ENCODE data around the gene DCC. TPM values are rescaled to one million over a fixed set of nuclear protein-coding genes. Genes with fewer than 3 reads are reported as not detected.

The DCC gene
- total RNA-seq, 1 experiment from 2014 or later: not detected

DNA sequence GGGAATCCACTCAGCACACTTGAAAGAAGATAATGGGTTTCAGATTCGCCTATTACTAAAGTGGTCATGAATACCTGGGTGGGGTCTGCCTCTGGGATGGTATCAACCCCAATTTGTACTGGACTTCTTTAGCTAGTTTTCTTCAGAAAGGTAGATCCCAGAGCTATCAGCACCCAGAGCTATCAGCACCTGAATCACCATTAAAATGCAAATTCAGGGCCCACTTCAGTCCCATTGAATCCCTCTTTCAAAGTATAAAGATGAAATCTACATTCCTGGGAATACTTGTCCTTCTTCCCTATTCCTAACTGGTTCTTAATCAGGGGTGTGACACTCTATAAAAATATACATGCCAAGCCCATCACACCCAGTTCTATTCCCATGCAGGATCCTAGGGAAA lies 914.3 kb downstream of the DCC start:
- in situ Hi-C loops (cut with HindIII; ENCODE audit: low pct_unique_long_range_greater_than_20kb, low sequenced_read_pairs): no loop called here
- no peak for DNase-seq (ENCODE audit: low read depth)

DNA sequence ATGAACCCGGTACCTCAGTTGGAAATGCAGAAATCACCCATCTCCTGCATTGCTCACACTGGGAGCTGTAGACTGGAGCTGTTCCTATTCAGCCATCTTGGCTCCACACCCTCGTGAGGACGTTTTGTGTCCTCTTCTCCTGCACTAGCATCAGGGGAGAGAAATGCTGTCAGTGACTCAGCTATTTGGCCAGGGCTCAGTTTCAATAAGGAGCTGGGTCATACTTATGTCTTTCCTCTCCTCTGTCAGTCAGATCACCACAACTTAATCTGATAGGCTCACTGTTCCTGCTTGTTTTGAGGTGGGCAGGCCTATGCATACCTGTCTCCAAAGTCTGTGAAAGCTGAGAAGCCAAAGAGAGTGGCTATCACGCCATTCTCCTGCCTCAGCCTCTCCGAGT lies 921.2 kb downstream of the DCC start:
- in situ Hi-C loops (cut with HindIII; ENCODE audit: low pct_unique_long_range_greater_than_20kb, low sequenced_read_pairs): no loop called here
- DNase-seq (ENCODE audit: low read depth): no peak

DNA sequence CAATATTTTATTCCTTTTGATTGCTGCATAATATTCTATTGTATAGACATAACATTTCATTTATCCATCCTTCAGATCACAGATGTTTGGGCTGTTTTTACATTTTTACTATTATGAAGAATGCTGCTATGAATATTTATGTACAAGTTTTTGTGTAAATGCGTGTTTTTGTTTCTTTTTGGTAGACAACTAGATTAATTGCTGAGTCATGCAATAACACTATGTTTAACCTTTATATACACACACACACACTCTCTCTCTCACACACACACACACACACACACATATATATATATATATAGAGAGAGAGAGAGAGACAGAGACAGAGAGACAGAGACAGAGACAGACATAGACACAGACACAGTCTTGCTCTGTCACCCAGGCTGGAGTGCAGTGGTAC lies 926.9 kb downstream of the DCC start:
- DNase-seq (ENCODE audit: low read depth): no peak
- in situ Hi-C loops (cut with HindIII; ENCODE audit: low pct_unique_long_range_greater_than_20kb, low sequenced_read_pairs): no loop called here

DNA sequence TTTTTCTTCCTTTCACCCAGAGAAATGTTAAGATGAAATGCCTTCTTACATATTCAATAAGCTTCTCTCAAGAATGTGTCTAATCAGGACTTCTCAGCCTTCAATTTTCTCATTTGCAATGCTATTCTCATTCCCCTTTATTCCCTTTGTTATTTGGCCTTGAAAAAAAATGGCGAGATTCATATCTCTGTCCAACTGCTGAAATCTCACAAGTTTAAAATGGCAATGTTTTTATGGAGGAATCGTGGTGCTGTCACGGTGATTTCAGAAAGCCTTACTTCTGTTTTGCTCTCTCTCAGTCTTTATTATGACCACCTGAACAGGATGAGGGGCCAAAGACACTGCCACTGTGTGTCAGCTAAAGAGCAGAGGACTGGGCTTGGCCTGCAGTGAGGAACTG lies 928.5 kb downstream of the DCC start:
- DNase-seq (ENCODE audit: low read depth): no peak
- in situ Hi-C loops (cut with HindIII; ENCODE audit: low pct_unique_long_range_greater_than_20kb, low sequenced_read_pairs): no loop called here

DNA sequence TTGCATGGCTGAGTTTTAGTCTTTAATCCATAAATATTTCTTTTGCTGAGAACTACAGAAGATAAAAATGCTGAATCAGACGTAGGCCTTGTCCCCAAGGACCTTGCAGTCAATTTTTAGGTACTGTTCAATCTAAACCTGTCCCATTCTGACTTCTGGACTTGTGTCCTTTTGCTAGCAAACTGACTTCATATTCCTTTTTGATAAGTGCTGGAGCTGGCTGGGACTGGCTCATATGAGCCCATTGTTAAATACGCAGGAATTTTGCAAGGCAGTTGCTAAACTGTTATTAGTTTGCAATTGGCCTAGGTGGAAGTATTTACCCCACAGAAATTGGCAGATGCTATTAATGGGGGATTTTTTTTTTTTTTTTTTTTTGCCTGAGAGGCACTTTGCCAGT lies 941.4 kb downstream of the DCC start:
- in situ Hi-C loops (cut with HindIII; ENCODE audit: low pct_unique_long_range_greater_than_20kb, low sequenced_read_pairs): no loop called here
- no peak for DNase-seq (ENCODE audit: low read depth)

DNA sequence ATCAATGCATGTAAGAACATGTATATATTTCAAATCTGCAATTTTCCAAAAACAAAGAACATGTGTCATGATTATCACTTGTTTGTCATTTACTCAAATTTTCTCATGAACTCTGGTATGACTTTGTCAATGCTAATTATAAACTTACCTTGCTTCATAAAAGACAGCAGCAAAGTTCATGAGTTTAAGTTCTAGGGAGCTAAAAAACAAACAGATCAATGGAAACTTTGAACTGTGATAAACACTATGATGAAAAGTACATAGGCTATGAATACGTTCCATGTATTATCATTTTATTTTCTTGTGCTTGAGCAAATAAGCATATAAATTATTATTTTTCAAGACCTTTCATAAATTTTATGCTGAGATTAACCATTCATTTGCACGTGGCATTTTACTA lies 943.7 kb downstream of the DCC start:
- no peak for DNase-seq (ENCODE audit: low read depth)
- in situ Hi-C loops (cut with HindIII; ENCODE audit: low pct_unique_long_range_greater_than_20kb, low sequenced_read_pairs): no loop called here

DNA sequence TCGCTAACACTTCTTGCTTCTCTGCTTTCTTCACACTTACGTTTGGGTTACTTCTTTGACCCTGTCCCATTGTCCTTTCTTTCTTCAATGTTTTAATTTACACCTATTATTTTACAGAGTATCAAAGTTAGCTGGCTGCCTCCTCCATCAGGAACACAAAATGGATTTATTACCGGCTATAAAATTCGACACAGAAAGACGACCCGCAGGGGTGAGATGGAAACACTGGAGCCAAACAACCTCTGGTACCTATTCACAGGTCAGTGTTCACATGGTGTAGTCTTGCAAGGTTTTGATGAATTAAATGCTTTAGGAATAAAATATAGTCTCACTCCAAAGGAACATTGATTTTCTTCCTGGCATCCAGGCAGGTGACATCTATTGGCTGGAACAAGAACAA lies 965.5 kb downstream of the DCC start:
- in situ Hi-C loops (cut with HindIII; ENCODE audit: low pct_unique_long_range_greater_than_20kb, low sequenced_read_pairs): no loop called here

DNA sequence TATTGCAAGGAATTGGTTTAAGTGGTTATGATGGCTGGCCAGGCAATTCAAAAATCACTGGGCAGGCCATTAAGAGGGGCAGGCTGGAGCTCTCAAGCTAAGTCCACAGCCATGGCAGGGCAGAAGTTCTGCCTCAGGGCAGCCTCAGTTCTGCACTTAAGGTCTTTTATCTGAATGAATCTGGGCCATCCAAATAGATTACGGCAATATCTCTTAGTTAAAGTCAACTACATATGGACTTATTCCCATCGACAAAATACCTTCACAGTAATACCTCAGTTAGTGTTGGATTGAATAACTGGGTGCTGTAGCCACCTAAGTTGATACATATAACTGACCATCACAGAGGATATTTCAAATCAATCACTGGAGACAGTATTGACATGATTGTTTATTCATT lies 979.6 kb downstream of the DCC start:
- DNase-seq (ENCODE audit: low read depth): no peak
- in situ Hi-C loops (cut with HindIII; ENCODE audit: low pct_unique_long_range_greater_than_20kb, low sequenced_read_pairs): no loop called here

More for the DNA sequence above, 965.5 kb downstream of the DCC start:
- DNase-seq (ENCODE audit: low read depth): no peak

DNA sequence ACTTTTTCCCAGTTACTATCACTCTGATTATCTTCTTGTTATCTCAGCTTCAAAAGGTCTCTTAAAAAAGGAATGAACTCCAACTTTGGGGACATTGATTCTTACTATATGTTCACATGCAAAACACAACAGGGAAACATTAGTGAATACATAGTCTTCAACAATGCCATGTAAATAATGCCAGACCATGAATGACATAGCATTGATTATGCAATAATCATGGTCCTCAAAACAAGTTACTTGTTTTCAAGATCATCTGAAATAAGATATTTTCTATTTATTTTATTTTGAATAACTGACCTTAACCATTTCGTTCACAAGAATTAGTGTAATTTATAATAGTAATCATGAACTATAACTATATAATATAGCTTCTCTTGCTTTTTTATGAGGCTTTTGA lies 982.2 kb downstream of the DCC start:
- no peak for DNase-seq (ENCODE audit: low read depth)
- in situ Hi-C loops (cut with HindIII; ENCODE audit: low pct_unique_long_range_greater_than_20kb, low sequenced_read_pairs): no loop called here

DNA sequence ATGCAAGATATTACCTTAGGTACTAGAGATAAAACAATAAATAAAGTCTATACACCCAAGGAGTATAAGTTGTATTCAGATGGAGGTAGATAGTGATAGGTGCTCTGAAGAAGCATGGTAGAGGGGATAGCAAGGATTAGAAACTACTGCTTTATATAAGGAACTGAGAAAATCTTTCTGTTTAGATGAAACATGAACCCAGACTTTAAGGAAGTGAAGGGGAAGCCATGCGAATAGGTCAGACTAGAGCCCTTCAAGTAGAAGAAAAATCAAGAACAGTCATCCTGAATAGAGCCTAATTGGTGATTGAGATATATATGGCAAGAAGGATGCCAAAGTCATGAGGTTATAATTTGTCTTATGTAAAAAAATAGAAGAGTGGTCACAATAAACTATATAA lies 984.4 kb downstream of the DCC start:
- no peak for DNase-seq (ENCODE audit: low read depth)
- in situ Hi-C loops (cut with HindIII; ENCODE audit: low pct_unique_long_range_greater_than_20kb, low sequenced_read_pairs): no loop called here

DNA sequence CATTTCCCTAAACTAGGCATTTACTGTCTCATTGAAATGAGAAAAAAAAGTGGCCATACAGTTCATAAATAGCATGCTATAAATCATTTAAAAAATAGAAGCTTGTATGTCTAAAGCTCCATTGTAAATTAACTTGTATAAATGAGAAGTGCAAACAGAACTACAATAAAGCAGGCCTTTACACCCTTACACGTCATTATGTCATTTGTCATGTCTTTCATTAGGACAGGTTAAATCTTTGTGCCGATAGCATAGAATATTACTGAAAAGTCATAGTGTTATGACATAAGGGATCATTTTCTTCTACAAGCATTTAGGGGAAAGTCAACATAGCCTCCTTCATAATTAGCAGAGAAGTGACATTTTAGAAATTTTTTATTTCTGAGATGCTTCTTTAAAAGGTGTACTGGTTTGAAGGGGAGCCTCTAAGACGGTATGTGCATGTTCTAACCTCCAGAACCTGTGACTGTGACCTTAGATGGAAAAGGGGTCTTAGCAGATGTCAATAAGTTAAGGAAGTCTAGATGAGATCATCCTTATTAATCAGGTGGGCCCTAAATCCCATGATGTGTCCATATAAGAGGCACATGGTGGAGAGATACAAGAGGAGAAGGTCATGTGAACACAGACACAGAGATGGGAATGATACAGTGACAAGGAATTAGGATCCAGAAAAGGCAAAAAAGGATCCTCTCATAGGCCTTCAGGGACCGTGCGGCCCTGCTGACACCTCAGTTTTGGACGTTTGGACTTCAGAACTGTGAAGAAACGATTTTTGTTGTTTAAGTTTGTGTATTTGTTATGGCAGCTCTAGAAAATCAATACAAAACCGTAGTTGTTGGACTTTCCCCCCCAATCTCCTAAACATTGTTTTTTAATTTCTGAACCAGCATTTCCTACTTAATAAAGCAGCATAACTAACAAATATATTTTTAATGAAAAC lies 1020.8 kb downstream of the DCC start:
- DNase-seq (ENCODE audit: low read depth): no peak
- in situ Hi-C loops (cut with HindIII; ENCODE audit: low pct_unique_long_range_greater_than_20kb, low sequenced_read_pairs): no loop called here

DNA sequence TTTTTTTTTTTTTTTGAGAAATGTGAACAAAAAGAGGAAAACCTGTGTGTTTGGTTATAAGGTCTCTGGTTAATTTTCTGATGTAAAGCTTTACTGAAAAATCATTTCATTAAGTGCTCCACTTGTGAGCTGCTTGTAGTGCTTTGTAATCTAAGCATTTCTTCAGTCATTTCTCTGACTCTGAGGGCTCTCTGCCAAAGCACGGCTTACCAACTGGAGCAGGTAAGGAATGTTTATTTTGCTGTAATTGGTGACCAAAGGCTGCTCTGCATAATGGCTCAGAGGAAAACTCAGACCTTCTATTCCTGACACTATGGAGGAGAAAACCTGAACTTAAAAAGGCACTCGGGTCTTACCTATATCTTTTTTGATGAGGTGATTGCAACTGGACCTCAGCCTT lies 1035.6 kb downstream of the DCC start:
- DNase-seq (ENCODE audit: low read depth): no peak
- in situ Hi-C loops (cut with HindIII; ENCODE audit: low pct_unique_long_range_greater_than_20kb, low sequenced_read_pairs): no loop called here

DNA sequence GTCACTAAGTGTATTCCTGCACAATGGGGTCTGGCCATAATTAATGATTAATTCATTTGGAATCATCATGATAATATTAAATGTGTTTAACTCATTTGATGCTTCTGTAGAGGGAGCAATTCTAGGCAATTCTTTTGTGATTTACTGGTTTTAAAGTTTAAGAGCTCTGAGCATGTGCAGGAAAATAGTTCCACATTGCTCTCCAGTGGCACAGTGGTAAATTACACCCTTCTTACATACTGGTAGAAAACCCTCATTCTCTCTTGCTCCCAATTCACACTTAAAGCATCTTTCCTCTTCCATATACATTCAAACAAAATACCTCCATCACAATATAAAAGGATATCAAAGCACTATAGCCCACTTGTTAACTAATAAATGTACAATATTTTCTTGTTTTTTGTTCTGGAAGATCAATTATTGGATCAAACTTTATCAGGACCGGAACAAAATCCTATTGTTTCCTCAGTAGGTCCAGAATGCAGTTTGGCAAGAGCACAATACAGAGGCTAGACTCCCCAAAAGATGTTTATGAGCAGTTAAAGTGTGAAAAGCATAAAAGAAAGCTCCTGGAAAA lies 1040.2 kb downstream of the DCC start:
- in situ Hi-C loops (cut with HindIII; ENCODE audit: low pct_unique_long_range_greater_than_20kb, low sequenced_read_pairs): no loop called here
- peak; percentile 10 for DNase-seq (ENCODE audit: low read depth)

DNA sequence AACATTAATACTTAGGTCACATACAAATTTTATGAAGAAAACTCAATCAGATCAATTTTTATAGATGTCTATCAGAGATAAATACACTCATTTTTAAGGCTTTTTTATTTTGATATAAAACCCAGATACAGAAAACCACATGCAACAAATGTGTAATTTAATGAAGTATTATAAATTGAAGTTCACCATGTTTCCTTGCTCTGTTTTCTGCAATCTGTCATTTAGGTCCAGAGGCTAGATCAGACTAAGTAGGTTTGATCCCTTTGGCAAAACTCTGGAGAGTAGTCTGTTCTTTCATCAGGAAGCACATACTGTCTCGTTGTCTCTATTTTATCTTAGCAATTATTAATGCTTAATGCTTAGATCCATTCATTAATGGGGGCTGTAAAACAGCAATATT lies 1042.9 kb downstream of the DCC start:
- in situ Hi-C loops (cut with HindIII; ENCODE audit: low pct_unique_long_range_greater_than_20kb, low sequenced_read_pairs): no loop called here
- no peak for DNase-seq (ENCODE audit: low read depth)

DNA sequence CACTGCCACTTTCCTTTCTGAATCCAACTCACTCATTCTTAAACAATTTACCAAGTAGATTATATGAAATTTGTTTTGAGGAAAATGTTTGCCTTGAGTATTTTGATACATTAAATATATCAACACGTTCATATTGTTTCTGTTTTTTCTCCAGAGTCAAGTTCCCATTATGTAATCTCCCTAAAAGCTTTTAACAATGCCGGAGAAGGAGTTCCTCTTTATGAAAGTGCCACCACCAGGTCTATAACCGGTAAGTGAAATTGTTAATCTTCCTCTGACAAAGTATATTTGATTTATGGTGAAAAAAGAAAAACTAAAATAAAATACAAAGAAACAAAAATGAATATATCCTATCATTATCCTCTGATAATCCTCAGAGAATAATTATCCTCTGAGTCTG lies 1045.9 kb downstream of the DCC start:
- in situ Hi-C loops (cut with HindIII; ENCODE audit: low pct_unique_long_range_greater_than_20kb, low sequenced_read_pairs): no loop called here
- no peak for DNase-seq (ENCODE audit: low read depth)

DNA sequence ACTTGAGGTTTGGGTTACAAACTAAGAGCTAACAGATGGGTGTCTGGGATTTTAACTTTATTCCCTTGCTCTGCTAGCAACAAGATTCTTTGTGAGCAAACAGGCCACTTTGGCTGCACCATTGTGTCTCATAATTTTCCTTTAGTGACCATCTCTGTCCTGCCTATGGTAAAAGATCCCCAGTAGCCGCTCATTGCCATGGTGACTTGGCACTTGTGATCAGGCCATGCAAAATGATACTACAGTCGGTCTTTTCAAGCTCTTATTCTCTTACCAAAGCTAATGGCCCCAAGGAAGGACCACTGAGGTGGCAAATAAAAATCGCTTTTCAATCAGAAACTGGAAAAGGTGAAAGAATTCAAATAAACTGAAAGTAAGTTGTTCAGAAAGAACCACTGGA lies 1047.6 kb downstream of the DCC start:
- no peak for DNase-seq (ENCODE audit: low read depth)
- in situ Hi-C loops (cut with HindIII; ENCODE audit: low pct_unique_long_range_greater_than_20kb, low sequenced_read_pairs): no loop called here

DNA sequence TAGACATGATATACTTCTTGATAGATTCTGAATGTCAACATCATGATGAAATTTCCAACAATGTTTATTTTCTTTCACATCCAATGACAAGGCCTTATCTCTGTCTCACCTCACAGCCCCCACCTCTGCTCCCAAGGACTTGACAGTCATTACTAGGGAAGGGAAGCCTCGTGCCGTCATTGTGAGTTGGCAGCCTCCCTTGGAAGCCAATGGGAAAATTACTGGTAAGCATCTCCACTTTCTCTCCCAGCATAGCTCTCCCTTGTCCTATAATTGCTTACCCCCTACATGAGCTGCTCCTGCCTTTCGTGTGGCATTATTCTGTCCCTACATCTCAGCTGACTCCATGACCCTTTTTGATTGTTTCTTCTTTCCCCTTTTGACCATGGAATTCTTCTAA lies 1062.7 kb downstream of the DCC start:
- in situ Hi-C loops (cut with HindIII; ENCODE audit: low pct_unique_long_range_greater_than_20kb, low sequenced_read_pairs): no loop called here
- no peak for DNase-seq (ENCODE audit: low read depth)

DNA sequence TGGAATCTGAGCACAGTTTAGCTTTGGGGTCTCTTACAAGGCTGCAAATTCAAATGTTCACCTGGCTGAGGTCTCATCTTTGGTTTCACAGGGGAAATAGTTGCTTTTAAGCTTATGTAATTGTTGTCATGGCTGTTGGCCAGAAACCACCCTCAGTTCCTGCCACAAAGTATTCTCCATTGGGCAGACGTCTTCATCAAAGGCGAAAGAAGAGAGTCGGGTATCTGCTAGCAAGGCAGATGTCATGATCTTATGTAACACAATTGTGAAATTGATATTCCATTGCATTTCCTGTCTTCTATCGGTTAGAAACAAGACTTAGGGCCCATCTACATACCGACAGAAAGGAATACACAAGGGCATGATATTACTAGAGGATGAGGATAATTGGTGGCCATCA lies 1068.3 kb downstream of the DCC start:
- in situ Hi-C loops (cut with HindIII; ENCODE audit: low pct_unique_long_range_greater_than_20kb, low sequenced_read_pairs): no loop called here
- DNase-seq (ENCODE audit: low read depth): no peak

DNA sequence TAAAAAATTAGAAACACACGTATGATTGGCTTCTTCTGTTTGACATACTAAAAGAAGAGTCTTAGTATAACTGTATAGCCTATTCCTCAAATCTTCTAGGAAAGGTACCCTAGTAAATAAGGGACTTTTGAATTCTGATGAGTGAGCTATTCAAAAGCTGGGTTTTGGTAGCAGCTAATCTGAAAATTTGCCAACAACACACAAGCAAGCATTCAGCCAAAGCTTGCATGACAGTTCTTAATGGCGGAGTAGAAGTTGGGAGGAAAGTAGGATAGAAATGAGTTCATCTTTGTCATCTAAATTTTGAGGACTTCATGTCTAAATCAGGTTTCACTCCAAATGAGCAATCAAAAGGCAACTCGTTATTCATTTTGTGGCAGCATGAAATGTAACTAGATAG lies 1071.5 kb downstream of the DCC start:
- no peak for DNase-seq (ENCODE audit: low read depth)
- in situ Hi-C loops (cut with HindIII; ENCODE audit: low pct_unique_long_range_greater_than_20kb, low sequenced_read_pairs): no loop called here

DNA sequence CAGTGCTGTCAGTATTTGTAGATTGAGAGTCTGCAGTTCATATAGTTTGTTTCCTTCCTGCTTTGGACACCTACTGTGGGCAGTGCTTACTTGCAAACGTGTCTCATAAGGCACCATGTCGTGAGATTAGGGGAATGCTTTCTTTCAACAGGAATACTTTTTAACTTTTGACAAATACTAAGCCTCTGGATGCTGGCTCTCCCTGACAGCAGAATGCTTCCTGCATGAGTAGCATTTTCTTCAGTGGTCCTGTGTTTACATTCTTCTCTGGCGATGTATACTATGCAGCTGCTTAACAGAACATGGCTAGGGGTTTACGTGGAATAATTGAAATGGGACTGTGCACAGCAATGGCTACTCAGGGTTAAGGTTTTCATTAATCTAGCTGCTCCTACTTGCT lies 1077.0 kb downstream of the DCC start:
- no peak for DNase-seq (ENCODE audit: low read depth)
- in situ Hi-C loops (cut with HindIII; ENCODE audit: low pct_unique_long_range_greater_than_20kb, low sequenced_read_pairs): no loop called here
